Liver (tissue), 3 donors: ENCODE data around the gene POLN.

Experiments
- FOXA1 ChIP-seq: IDR thresholded peaks from 2 replicates; pipeline ENCODE4 v1.6.1; 2016; ENCODE audit warnings: antibody characterized with exemption
- GABPA ChIP-seq, 2 donors: IDR thresholded peaks in 1 of 2; conservative IDR thresholded peaks in 1 of 2; 2 replicates each; pipeline ENCODE4 v1.6.1; 2016; ENCODE audit warnings: antibody characterized with exemption in 2 of 2, mild to moderate bottlenecking in 1 of 2, moderate library complexity in 1 of 2
- JUND ChIP-seq, 2 donors: IDR thresholded peaks; 2 replicates each; pipeline ENCODE4 v1.6.1; 2016; ENCODE audit warnings: antibody characterized with exemption in 2 of 2
- RAD21 ChIP-seq, 2 donors: IDR thresholded peaks; 2 replicates each; pipeline ENCODE4 v1.6.1; 2016; ENCODE audit warnings: antibody characterized with exemption in 2 of 2, mild to moderate bottlenecking in 2 of 2
- RXRA ChIP-seq, 2 donors: IDR thresholded peaks; 2 replicates each; pipeline ENCODE4 v1.6.1; 2017 to 2018; ENCODE audit warnings: antibody characterized with exemption in 2 of 2, mild to moderate bottlenecking in 1 of 2
- SP1 ChIP-seq: IDR thresholded peaks from 2 replicates; pipeline ENCODE4 v1.6.1; 2018; ENCODE audit warnings: antibody characterized with exemption, mild to moderate bottlenecking
- TAF1 ChIP-seq: conservative IDR thresholded peaks from 2 replicates; pipeline ENCODE4 v1.6.1; 2016; ENCODE audit warnings: antibody characterized with exemption, mild to moderate bottlenecking
- YY1 ChIP-seq: IDR thresholded peaks from 2 replicates; pipeline ENCODE4 v1.6.1; 2016; ENCODE audit warnings: antibody characterized with exemption, mild to moderate bottlenecking
- TF ChIP-seq, protein P1 (sequence below): fragments of 150-350 bp; IDR thresholded peaks from 2 replicates; pipeline ENCODE4 v1.5.1; 2017; ENCODE audit warnings: improper control_type of control experiment, low read depth, low read length; ENCODE audit not compliant: missing input control
- TF ChIP-seq, protein P2 (sequence below): IDR thresholded peaks from 2 replicates; pipeline ENCODE4 v1.6.1; 2016; ENCODE audit warnings: antibody characterized with exemption, mild to moderate bottlenecking
- TF ChIP-seq, protein P3 (sequence below): IDR thresholded peaks from 2 replicates; pipeline ENCODE4 v1.6.1; 2016; ENCODE audit warnings: antibody characterized with exemption
- TF ChIP-seq, protein P4 (sequence below): IDR thresholded peaks from 2 replicates; pipeline ENCODE4 v1.6.1; 2016; ENCODE audit warnings: antibody characterized with exemption
- TF ChIP-seq, protein P5 (sequence below): IDR thresholded peaks from 2 replicates; pipeline ENCODE4 v1.6.1; 2016; ENCODE audit warnings: antibody characterized with exemption
- donor health status: healthy.
- donor health status: healthy.

DNA sequence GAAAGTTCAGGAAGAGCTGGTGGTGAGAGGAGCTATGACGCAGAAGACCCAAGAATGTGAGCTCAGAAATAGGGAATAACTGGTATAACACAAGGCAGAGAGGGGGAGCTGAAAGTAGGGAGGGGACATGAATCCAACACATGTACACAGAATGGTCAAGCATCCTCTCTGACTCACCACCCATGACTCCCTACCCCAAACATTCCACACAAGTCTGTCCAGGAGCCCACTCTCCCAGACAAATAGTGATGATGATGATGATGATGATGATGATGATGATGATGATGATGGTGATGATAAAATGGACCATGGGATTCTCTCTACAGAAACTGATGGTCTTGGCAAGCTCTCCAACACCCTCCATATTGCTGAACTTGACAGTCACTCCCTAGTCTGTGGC lies 136.4 kb downstream of the POLN start:
- TF ChIP-seq, protein P1, sequence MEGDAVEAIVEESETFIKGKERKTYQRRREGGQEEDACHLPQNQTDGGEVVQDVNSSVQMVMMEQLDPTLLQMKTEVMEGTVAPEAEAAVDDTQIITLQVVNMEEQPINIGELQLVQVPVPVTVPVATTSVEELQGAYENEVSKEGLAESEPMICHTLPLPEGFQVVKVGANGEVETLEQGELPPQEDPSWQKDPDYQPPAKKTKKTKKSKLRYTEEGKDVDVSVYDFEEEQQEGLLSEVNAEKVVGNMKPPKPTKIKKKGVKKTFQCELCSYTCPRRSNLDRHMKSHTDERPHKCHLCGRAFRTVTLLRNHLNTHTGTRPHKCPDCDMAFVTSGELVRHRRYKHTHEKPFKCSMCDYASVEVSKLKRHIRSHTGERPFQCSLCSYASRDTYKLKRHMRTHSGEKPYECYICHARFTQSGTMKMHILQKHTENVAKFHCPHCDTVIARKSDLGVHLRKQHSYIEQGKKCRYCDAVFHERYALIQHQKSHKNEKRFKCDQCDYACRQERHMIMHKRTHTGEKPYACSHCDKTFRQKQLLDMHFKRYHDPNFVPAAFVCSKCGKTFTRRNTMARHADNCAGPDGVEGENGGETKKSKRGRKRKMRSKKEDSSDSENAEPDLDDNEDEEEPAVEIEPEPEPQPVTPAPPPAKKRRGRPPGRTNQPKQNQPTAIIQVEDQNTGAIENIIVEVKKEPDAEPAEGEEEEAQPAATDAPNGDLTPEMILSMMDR: no peak
- TF ChIP-seq GABPA (IDR thresholded peaks at IDR 0.05 in 1 of 2, conservative IDR thresholded peaks at IDR 0.05 in 1 of 2) (no peak), RAD21 (IDR thresholded peaks at IDR 0.05) (no peak), RXRA (IDR thresholded peaks at IDR 0.05) (no peak), JUND (IDR thresholded peaks at IDR 0.05) (no peak), SP1 (no peak), YY1 (no peak), TAF1 (no peak), FOXA1 (no peak)
- TF ChIP-seq, protein P2, sequence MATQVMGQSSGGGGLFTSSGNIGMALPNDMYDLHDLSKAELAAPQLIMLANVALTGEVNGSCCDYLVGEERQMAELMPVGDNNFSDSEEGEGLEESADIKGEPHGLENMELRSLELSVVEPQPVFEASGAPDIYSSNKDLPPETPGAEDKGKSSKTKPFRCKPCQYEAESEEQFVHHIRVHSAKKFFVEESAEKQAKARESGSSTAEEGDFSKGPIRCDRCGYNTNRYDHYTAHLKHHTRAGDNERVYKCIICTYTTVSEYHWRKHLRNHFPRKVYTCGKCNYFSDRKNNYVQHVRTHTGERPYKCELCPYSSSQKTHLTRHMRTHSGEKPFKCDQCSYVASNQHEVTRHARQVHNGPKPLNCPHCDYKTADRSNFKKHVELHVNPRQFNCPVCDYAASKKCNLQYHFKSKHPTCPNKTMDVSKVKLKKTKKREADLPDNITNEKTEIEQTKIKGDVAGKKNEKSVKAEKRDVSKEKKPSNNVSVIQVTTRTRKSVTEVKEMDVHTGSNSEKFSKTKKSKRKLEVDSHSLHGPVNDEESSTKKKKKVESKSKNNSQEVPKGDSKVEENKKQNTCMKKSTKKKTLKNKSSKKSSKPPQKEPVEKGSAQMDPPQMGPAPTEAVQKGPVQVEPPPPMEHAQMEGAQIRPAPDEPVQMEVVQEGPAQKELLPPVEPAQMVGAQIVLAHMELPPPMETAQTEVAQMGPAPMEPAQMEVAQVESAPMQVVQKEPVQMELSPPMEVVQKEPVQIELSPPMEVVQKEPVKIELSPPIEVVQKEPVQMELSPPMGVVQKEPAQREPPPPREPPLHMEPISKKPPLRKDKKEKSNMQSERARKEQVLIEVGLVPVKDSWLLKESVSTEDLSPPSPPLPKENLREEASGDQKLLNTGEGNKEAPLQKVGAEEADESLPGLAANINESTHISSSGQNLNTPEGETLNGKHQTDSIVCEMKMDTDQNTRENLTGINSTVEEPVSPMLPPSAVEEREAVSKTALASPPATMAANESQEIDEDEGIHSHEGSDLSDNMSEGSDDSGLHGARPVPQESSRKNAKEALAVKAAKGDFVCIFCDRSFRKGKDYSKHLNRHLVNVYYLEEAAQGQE: no peak
- TF ChIP-seq, protein P3, sequence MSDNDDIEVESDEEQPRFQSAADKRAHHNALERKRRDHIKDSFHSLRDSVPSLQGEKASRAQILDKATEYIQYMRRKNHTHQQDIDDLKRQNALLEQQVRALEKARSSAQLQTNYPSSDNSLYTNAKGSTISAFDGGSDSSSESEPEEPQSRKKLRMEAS: no peak
- TF ChIP-seq, protein P4, sequence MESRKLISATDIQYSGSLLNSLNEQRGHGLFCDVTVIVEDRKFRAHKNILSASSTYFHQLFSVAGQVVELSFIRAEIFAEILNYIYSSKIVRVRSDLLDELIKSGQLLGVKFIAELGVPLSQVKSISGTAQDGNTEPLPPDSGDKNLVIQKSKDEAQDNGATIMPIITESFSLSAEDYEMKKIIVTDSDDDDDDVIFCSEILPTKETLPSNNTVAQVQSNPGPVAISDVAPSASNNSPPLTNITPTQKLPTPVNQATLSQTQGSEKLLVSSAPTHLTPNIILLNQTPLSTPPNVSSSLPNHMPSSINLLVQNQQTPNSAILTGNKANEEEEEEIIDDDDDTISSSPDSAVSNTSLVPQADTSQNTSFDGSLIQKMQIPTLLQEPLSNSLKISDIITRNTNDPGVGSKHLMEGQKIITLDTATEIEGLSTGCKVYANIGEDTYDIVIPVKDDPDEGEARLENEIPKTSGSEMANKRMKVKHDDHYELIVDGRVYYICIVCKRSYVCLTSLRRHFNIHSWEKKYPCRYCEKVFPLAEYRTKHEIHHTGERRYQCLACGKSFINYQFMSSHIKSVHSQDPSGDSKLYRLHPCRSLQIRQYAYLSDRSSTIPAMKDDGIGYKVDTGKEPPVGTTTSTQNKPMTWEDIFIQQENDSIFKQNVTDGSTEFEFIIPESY: no peak
- TF ChIP-seq, protein P5, sequence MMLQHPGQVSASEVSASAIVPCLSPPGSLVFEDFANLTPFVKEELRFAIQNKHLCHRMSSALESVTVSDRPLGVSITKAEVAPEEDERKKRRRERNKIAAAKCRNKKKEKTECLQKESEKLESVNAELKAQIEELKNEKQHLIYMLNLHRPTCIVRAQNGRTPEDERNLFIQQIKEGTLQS: no peak
